ENCODE data around the gene ZNF624. TPM values are rescaled to one million over a fixed set of nuclear protein-coding genes. Genes with fewer than 3 reads are reported as not detected.
A peak's percentile ranks its signal among the peaks of the same experiment; 100 is the strongest.
"Not testable (repeated sequence)": the region's sequence is repeated elsewhere in the genome, so short reads cannot be mapped to it uniquely, and the experiment has no call there.

ZNF624 gene
- total and polyA plus RNA-seq, 4 donors = 1.2 to 11.7 (median 3.3) TPM

DNA sequence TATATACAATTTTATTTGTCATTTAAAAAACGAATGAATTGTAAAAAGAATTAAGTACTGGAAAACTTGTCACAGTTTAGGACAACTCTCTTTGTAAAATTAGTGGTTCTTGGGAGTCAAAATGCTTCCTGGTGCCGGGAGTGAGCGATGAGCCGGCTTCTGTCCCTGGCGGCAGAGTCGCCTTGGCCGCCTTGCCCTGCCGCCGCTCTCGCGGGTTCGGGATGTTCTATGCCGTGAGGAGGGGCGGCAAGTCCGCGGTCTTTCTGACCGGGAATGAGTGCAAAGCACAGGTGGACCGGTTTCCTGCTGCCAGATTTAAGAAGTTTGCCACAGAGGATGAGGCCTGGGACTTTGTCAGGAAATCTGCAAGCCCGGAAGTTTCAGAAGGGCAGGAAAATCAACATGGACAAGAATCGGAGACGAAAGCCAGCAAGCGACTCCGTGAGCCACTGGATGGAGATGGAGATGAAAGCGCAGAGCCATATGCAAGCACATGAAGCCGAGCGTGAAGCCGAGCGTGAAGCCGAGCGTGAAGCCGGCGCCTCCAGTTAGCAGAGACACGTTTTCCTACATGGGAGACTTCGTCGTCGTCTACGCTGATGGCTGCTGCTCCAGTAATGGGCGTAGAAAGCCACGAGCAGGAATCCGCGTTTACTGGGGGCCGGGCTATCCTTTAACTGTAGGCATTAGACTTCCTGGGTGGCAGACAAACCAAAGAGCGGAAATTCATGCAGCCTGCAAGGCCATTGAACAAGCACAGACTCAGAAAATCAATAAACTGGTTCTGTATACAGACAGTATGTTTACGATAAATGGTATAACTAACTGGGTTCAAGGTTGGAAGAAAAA, 29.9 kb upstream of the ZNF624 start:
- not testable (repeated sequence) for H3K4me3 ChIP-seq; H3K27ac ChIP-seq (ENCODE audit: low read depth in 1 of 2, low read length in 1 of 2); H3K4me1 ChIP-seq (ENCODE audit: control insufficient read depth in 5 of 5, insufficient read depth in 5 of 5, low read length in 5 of 5); H3K9me3 ChIP-seq (ENCODE audit: control insufficient read depth in 4 of 4, insufficient read depth in 3 of 4, low read length in 3 of 4); ATAC-seq (ENCODE audit: insufficient read depth, low FRiP score); H3K9ac ChIP-seq (ENCODE audit: insufficient read depth in 1 of 2, low read length in 2 of 2); H3K36me3 ChIP-seq (ENCODE audit: control insufficient read depth in 4 of 4, insufficient read depth in 4 of 4, low read length in 4 of 4)
- WGBS, 2 donors = 36 to 39% methylated on average over 44 of the region's 44 CpGs
- DNase-seq = peak in 2 of 3 donors; percentile 19 to 22
- H3K27me3 ChIP-seq (ENCODE audit: control insufficient read depth in 3 of 3, insufficient read depth in 3 of 3, low read length in 2 of 3) = peaks cover 0 to 15% (median 9%) of the 10 kb centered on the region in 3 donors

DNA sequence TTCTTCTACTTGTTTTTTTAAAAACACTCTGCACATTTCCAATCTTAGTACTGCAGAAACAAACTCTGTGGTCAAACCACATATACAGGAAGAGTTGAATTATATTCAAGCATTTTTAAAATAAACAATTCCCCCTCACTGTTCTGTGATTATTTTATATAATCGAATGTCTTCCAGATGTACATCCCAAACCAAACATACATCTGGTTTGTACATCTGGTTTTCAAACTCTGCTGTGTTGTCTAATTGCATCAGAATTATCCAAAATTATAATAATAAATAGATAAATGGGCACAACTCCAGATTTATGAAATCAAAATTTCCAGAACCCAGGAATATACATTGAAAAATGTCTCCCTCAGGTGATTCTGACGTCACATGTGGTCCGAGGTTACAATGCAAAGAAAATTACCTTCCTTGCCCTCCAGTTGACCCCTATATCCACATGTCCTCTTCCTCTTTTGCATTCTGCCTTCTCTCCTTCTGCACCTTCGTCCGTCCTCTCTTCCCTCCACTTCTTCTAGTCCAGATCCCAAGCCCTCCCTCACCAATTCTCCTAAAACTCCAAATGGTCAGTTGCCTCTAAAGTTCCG, 23.1 kb upstream of the ZNF624 start:
- no peak overlapping the region for H3K4me3 ChIP-seq
- H3K9ac ChIP-seq (ENCODE audit: insufficient read depth in 1 of 2, low read length in 2 of 2) = no peak overlapping the region
- no peaks in the 10 kb centered on the region for H3K36me3 ChIP-seq (ENCODE audit: control insufficient read depth in 4 of 4, insufficient read depth in 4 of 4, low read length in 4 of 4)
- 82% methylated on average over 6 of the region's 6 CpGs for WGBS, 2 donors
- H3K4me1 ChIP-seq (ENCODE audit: control insufficient read depth in 5 of 5, insufficient read depth in 5 of 5, low read length in 5 of 5) = no peaks in the 10 kb centered on the region
- H3K9me3 ChIP-seq (ENCODE audit: control insufficient read depth in 4 of 4, insufficient read depth in 3 of 4, low read length in 3 of 4) = no peaks in the 10 kb centered on the region
- no peak for TF ChIP-seq CTCF (IDR thresholded peaks at IDR 0.05; ENCODE audit: control extremely low read depth, extremely low read depth)
- no peak overlapping the region for H3K27ac ChIP-seq (ENCODE audit: low read depth in 1 of 2, low read length in 1 of 2)
- ATAC-seq (ENCODE audit: insufficient read depth, low FRiP score) (no peak), DNase-seq (no peak)
- H3K27me3 ChIP-seq (ENCODE audit: control insufficient read depth in 3 of 3, insufficient read depth in 3 of 3, low read length in 2 of 3) = peaks cover 0 to 1% (median 0%) of the 10 kb centered on the region in 3 donors

DNA sequence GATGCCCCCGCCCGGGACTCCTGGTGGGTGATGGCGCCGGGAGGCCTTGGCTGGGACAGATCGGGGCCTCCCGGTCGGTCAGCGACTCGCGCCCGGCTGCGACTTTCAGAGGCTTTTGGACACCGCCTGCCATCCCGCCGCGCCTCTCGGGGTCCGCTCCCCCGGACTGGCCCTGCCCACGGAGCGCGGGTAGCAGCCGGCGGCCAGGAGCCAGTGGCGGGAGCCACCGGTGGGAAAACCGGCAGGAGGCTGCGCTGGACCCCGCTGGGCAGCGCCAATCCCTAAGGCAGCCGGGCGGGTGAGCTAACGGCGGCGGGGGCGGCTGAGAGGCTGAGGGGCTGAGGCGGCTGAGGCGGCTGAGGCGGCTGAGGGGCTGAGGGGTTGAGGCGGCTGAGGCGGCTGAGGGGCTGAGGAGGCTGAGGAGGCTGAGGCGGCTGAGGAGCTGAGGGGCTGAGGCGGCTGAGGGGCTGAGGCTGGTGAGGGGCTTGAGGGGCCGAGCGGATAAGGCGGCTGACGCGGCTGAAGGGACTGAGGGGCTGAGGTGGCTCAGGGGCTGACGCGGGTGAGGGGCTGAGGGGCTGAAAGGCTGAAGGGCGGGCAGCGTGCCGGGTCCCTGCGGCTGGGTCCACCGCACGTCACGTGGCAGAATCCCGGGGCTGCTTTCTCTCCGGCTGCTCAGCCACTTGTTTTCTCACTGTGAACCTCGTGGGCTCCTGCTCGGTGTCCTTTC, 13.4 kb upstream of the ZNF624 start:
- not testable (repeated sequence) for H3K36me3 ChIP-seq (ENCODE audit: control insufficient read depth in 4 of 4, insufficient read depth in 4 of 4, low read length in 4 of 4); H3K27ac ChIP-seq (ENCODE audit: low read depth in 1 of 2, low read length in 1 of 2); H3K4me3 ChIP-seq; H3K9me3 ChIP-seq (ENCODE audit: control insufficient read depth in 4 of 4, insufficient read depth in 3 of 4, low read length in 3 of 4); H3K4me1 ChIP-seq (ENCODE audit: control insufficient read depth in 5 of 5, insufficient read depth in 5 of 5, low read length in 5 of 5); ATAC-seq (ENCODE audit: insufficient read depth, low FRiP score); H3K9ac ChIP-seq (ENCODE audit: insufficient read depth in 1 of 2, low read length in 2 of 2)
- WGBS, 2 donors = 2 to 4% methylated on average over 56 to 60 of the region's 61 CpGs
- peak in 2 of 3 donors; percentile 18 to 36 for DNase-seq
- H3K27me3 ChIP-seq (ENCODE audit: control insufficient read depth in 3 of 3, insufficient read depth in 3 of 3, low read length in 2 of 3) = peaks cover 0 to 50% (median 33%) of the 10 kb centered on the region in 3 donors

DNA sequence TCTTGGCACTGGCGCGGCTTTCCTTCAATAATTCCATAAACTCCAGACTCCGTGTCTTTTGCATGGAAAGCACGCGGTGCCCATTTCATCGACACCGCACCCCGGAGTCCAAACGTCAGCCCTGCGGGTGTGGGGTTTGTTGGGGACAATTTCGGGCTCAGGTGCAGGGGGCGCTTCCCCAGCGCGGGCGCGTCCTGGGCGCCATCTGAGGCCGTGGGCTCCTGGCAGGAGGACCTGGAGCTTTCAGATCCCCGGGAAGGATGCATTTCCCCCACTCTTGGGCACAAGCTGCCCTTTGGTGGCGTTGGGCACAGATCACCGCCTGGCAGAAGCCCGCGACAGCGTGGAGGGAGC, 12.9 kb upstream of the ZNF624 start:
- not testable (repeated sequence) for H3K36me3 ChIP-seq (ENCODE audit: control insufficient read depth in 4 of 4, insufficient read depth in 4 of 4, low read length in 4 of 4); H3K4me3 ChIP-seq; H3K9me3 ChIP-seq (ENCODE audit: control insufficient read depth in 4 of 4, insufficient read depth in 3 of 4, low read length in 3 of 4); DNase-seq; ATAC-seq (ENCODE audit: insufficient read depth, low FRiP score); H3K4me1 ChIP-seq (ENCODE audit: control insufficient read depth in 5 of 5, insufficient read depth in 5 of 5, low read length in 5 of 5); H3K9ac ChIP-seq (ENCODE audit: insufficient read depth in 1 of 2, low read length in 2 of 2); H3K27ac ChIP-seq (ENCODE audit: low read depth in 1 of 2, low read length in 1 of 2)
- WGBS, 2 donors = 38 to 52% methylated on average over 23 to 24 of the region's 24 CpGs
- peaks cover 0 to 50% (median 33%) of the 10 kb centered on the region in 3 donors for H3K27me3 ChIP-seq (ENCODE audit: control insufficient read depth in 3 of 3, insufficient read depth in 3 of 3, low read length in 2 of 3)
